GM15510 (cell line): ENCODE results near the gene MOB4.

Source experiments
- POLR2A ChIP-seq: IDR thresholded peaks from 3 replicates; pipeline ENCODE4 v1.6.1; 2011; ENCODE audit warnings: borderline replicate concordance; ENCODE audit not compliant: insufficient read length; ENCODE audit errors: extremely low read depth

Gene MOB4

DNA sequence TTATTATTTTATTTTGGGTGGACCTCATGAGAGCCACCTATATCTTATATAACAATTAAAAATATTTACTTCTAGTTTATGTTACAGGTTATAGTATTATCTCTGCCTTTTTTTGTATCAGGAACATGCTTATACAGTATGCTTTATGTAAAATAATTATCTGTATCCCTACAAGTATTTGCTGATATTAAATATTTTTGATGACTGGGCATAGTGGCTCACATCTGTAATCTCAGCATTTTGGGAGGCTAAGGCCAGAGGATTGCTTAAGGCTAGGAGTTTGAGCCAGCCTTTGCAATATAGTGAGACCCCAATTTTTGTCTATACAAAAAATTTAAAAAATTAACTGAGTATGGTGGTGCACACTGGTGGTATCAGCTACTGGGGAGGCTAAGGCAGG lies 39.6 kb downstream of the MOB4 start:
- TF ChIP-seq POLR2A = no peak

DNA sequence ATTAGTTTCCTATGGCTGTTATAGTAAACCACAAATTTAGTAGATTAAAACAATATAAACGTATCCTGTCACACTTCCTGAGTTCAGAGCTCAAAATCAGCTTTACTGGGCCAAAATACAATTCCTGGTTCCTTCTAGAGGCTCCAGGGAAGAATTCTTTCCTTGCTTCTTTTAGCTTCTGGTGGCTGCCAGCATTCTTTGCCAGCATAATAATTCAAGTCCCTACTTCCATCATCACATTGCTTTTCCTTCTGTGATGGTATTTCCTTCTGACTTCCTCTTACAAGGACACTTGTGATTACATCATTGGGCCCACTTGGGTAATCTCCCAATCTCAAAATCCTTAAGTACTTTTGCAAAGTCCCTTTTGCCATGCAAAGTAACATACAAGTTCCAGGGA lies 40.6 kb downstream of the MOB4 start:
- TF ChIP-seq POLR2A = no peak

DNA sequence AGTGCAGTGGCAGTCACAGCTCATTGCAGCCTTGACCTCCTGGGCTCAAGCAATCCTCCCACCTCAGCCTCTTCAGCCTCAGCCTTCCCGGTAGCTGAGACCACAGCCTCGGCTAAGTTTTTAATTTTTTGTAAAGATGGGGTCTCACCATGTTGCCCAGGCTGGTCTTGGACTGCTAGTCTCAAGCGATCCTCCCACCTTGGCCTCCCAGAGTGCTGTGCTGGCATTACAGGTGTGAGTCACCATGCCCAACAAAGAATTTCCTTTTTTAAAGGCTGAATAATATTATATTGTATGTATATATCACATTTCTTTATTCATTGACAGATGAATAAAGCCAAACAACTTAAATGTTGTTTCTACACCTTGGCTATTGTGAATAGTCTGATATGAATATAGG lies 42.5 kb downstream of the MOB4 start:
- TF ChIP-seq POLR2A = no peak

DNA sequence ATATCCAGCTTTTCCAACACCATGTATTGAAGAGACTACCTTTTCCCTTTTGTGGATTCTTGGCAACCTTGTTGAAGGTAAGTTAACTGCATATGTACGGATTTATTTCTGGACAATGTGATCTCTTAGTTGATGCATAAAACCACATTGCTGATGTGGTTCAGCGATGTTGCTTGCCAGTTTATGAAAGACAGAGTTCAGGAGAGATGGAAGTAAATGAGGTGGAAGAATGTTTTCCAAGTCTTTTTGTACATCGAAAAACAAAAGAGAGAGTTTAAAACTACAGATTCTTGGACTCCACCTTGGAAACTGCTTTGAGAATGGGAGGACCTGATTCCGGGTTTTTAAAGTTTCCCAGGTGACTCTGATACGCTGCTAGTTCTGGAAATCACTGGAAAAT lies 43.8 kb downstream of the MOB4 start:
- no peak for TF ChIP-seq POLR2A

DNA sequence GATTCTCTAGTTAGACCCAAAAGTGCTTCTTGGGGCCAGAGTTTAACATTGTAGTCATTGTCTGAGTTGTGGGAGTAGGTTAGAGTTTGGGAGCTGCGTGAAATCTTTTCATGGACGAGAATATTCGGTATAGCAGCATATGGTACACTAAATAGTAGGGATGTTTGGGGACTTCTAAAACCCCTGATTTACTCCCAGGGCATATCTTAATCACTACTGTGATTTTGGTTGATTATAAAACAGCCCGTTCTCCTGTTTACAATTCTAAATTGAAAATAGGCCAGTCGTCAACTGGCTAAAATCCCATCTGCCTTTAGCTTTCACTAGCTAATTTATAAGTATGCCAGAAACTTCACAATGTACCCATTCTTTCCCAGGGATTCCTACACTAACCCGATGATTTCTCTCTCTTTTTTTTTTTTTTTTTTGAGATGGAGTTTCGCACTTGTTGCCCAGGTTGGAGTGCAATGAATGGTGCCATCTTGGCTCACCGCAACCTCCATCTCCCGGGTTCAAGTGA lies 44.3 kb downstream of the MOB4 start:
- no peak for TF ChIP-seq POLR2A

DNA sequence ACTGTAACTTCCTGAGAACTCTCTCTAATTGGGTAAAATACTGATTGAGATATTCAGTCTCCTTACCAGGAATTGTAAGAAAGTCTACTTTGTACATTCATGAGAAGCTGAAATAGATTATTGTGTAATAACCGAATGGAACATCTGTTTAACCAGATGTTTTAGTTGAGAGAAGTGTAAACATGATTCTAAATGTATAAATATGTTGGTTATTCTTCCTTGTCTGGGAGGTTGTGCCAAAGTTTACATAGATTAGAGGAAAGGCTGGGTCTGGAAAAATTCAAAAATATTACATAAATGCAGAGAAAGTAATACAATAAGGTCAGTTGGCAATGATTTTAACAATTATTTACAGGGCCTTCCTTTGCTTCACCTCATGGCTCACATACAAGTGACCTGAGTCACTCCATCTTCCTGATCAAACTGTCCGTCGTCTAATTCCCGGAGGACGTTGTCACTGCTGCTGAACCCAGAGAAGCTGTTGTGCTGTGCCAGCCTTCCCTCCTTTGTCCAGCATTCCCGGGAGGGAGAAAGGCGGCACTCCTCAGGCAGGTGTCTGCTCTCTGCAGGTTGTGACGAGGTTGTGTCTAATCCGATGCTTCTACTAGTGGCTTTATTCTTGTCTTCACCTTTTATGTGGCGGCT lies 55.9 kb downstream of the MOB4 start:
- TF ChIP-seq POLR2A = no peak

DNA sequence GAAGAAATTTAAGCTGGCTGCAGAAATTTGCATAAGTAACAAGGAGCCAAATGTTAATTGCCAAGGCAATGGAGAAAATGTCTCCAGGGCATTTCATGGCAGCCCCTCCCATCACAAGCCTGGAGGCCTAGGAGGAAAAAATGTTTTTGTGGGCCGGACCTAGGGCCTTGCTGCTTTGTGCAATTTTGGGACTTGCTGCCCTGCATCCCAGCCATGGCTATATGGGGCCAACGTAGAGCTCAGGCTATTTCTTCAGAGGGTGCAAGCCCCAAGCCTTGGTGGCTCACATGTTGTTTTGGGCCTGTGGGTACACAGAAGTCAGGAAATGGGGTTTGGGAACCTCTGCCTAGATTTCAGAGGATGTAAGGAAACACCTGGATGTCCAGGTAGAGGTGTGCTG lies 57.7 kb downstream of the MOB4 start:
- no peak for TF ChIP-seq POLR2A

DNA sequence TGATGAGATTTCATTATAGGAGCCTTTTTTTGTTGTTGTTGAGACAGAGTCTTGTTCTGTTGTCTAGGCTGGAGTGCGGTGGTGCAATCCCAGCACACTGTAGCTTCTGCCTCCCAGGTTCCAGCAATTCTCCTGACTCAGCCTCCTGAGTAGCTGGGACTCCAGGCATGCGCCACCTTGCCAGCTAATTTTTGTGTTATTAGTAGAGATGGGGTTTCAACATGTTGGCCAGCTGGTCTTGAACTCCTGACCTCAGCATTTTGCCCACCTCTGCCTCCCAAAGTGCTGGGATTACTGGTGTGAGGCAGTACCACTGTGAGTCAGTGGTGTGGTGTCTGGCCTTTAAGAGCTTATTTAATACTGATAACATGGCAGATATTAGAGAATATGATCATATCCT lies 60.1 kb downstream of the MOB4 start:
- TF ChIP-seq POLR2A = no peak

DNA sequence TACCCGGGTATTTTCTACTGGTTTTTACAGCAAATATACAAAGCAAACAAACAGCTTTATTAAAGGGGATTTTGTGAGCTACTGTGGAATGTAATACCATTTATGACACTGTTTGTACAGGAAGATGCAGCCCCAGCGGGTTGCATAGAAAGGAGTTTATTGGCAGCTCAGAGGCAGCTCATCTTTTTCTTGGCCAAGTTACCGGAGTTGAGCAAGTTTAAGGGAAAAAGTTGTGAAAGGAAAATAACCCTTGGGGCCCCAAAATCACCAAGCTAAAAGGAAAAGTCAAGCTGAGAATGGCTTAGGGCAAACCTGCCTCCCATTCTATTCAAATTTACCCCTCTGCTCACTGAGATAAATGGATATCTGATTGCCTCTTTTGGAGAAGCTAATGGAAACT lies 60.8 kb downstream of the MOB4 start:
- TF ChIP-seq POLR2A = no peak

DNA sequence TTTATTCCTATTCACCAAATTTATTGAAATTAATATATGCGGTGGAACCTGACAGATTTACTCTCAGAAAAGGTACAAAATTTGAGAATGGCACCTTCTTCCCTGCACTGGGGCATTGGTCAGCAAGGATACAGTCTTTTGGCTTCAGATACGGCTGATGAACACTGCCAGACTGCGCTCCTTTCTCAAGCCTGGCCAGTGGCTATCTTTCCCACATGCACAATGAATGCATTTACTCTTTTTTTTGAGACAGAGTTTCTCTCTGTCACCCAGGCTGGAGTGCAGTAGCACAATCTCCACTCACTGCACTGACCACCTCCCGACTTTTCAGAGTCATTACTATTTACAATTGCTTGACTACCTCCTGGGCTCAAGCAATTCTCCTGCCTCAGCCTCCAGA lies 61.6 kb downstream of the MOB4 start:
- no peak for TF ChIP-seq POLR2A

DNA sequence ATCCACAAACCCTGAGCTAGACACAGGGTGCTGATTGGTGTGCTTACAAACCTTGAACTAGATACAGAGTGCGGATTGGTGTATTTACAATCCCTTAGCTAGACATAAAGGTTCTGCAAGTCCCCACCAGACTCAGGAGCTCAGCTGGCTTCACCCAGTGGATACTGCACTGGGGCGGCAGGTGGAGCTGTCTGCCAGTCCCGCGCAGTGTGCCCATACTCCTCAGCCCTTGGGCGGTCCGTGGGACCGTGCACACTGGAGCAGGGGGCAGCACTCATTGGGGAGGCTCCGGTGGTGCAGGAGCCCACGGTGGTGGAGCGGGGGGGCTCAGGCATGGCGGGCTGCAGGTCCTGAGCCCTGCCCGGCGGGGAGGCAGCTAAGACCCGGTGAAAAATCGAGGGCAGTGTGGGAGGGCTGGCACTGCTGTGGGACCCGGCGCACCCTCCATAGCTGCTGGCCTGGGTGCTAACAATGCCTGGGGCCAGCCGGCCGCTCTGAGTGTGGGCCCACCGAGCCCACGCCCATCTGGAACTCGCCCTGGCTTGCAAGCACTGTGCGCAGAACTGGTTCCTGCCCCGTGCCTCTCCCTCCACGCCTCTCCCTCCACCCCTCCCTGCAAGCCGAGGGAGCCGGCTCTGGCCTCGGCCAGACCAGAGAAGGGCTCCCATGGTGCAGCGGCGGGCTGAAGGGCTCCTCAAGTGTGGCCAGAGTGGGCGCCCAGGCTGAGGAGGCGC lies 75.6 kb downstream of the MOB4 start:
- TF ChIP-seq POLR2A = no peak

DNA sequence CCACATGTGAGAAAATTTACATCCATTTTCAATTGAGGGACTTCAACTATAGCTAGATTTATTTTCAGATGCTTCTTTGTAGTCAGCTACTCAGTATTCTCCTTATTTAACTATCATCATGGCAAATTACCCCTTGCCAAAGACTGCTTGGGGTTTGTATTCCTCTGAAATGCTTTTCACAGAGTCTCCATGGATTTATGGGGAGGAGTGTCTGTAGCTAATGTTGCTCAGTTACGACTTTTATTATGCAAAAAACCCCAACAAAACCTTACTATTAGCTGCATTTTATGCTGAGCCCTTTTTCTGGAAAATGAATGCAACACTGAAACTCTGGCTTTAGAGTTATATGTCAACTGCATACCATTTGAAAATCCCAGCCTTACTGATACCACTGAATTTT lies 80.9 kb downstream of the MOB4 start:
- no peak for TF ChIP-seq POLR2A

DNA sequence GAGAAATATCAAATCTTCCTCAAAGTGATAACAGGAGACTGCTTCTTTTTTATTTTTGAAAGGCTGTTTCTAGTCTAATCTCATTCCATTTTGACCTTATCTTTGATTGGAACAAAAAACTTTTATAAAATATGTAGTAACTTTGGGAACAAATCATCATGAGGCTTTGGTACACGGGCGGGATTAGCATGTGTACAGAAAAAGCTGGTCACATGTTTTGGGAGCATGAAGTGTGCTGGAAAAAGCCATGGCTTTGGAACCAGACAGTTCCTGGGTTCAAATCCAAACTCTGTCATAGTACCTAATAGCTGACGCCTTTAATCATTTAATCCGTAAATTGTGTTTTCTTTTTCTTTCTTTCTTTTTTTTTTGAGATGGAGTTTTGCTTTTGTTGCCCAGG lies 81.3 kb downstream of the MOB4 start:
- no peak for TF ChIP-seq POLR2A

DNA sequence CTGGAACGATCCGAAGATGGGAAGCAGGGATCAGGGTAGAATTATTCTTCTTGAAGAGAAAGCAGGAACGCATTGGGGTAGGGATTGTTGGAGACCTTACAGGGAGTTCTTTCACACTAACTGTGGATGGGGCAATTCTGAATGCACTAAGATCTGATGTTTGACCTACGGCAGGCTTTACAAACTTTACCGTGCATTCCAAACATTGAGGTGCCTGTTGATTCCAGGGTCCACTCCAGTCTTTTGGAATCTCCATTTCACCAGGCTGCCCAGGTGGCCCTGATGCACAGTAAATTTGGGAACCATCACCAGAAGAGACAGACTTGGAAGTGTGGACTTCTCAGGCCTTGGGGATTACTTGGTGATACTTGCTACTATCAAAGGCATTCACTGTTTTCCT lies 82.6 kb downstream of the MOB4 start:
- no peak for TF ChIP-seq POLR2A

DNA sequence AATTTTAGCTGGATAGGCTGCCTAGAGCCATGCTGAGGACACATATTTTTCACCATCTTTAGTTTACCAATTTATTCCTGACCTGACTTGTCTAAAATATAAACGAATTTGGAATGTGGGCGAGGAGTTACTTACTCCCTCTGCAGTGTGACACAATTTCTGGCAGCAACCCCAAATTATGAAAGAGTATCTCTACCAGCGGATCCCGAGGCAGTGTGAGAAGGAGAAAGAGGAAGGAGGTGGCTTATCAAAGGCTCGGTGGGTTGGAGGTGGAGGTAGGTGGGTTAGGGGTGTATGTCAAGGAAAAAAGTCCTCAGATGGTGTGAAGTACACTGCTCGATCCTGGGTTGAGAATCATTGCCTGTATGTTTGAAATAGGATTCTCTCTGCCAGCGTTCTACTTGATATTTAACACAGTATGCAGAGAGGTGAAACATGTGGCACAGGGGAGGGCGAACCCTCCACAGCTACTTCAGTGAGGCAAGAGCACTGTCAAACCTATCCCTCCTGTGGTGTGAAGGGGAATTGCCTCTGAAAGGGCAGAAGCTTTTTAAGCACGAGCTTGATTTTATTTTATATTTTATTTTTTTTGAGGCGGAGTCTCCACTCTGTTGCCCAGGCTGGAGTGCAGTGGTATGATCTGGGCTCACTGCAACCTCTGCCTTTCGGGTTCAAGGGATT lies 83.6 kb downstream of the MOB4 start:
- TF ChIP-seq POLR2A = no peak

DNA sequence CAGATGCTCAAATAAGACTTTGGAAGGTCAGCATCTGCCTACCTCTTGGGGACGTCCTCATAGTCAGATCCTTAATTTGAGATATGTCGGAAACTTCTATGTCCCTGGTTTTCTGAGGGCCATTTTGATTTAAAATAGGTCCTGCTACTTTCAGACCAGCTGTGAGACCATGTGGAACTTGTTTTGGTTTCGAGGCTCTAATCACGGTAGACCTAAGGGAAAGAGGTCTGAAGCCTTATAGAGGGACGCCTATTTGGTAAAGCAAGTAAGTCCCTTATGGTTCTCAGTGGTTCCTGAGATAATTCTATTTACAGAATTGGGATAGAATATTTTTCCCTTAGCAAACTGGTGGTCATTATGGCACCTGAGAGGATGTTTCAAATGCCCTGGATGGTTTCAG lies 84.4 kb downstream of the MOB4 start:
- TF ChIP-seq POLR2A = no peak
